Measurements from ENCODE around the gene MTHFS.
A peak's percentile ranks its signal among the peaks of the same experiment; 100 is the strongest.

Gene MTHFS

DNA sequence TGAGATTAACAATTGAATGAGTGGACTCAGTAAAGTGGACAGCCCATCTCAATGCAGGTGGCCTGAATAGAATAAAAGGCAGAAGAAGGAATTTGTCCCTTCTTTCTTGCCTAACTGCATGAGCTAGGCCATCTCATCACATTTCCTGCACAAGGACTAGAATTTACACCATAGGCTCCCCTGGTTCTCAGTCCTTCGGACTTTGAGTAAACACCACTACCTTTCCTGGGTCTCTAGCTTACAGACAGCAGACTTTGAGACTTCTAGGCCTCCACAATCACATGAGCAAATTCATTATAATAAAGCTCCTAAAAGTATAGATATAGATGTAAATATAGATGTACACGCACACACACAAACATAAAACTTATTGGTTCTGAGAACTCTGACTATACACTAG lies 28.3 kb downstream of the MTHFS start:
- no peak for DNase-seq

DNA sequence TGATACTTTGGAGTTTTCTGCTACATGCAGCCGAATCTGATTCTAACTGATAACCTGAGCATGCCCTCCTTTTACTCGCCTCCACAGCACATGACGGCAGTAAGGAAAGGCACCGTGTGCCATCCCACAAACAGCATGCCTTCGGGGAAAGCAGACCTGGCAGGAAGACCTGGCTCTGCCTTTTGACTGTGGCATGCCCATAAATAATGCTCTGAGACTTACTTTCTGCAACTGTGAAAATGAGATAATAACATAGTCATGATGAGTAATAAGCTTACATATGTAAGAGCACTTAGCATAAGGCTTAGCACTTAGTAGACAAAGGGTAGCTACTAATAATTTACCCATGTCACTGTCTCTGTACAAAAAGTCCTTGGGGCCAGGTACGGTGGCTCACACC lies 32.9 kb downstream of the MTHFS start:
- no peak for DNase-seq

DNA sequence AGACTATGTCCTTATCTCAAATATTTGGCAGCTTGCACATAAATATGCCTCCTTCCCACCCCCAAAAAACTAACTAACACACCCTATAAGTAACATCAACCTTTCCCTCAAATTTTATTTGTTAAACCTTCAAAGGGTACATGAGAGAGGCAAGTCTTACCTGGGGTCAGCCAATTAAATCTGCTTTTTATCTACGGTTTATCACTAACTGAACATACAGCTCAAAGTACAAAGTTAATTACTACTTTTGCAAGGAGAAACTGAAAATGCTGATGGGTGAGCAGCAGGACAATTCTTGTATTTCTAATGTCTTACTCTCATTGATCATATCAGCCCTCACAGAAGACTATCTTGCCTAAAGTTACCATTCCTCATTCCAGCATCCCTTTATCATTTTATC lies 34.6 kb downstream of the MTHFS start:
- no peak for DNase-seq

DNA sequence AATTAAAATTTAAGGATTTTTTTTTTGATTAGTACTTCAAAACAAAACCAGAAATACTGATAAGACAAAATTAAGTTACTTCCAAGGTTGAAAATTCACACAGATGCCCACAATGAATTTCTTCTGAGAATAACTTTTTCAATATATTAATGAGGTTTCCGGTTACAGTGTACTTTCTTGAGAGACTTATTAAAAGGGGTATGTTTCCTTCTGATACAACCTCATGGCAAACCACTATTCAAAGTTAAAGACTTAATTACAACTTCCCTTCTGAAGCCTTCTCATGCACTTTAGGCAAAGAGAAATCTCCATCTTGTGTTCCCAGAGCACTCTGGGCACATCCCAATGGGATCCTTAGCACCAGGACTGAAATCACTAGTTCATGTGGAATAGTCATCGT lies 36.2 kb downstream of the MTHFS start:
- DNase-seq, result no peak

DNA sequence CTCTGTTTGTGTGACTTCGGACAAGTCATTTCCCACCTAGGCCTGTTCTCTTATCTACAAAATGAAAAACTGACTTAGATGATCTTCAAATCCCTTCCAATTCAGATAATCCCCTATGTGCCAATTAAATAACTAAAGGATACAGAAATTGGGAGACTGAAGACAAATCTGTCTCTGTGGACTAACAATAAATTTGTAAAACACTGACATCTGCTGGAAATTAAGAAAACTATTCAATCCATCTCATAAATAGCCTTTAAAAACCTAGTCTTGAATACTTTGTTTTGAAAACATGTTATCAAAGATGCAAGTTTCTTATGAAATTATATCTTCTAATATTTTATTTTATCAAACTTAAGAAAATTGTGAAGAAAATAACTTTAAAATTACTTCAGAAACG lies 38.3 kb downstream of the MTHFS start:
- no peak for DNase-seq

DNA sequence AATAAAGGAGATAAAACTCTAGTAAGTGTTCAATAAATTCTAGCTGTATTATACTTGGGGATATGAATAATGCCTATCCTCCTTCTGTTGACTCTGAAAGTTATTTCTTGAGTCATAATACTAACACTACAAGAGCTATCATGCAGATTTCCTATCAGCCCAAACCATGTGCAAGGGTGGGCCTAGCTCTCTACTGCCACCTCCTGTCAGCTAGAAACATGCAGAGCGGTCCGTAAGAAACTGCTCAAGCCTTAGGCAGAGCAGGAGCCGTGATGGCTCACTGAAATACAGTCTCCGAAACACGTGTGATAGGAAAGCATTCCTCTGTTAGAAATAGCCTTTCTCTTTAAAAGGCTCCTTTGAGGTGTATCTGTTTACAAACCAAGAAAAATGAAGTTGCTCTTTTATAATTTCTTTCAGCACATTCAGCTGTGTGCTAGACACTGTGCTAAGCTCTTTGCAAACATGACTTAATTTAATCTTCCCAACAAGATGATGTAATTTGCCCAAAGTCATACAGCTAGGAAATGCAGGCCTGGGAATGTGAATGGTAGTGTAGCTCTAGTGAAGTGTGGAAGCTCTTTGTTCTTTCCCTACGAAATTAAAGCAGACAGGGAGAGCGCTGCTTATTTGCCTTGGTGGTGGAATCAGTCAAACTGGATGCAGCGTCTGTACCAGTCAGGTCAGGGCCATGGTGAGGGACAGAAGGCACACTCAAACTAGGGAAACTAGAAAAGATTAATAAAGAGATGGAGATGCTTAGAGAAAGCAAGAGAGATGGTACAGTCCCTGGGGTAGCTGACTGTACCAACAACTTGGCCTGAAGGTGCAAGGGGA lies 43.1 kb downstream of the MTHFS start:
- peak; percentile 61 for DNase-seq

DNA sequence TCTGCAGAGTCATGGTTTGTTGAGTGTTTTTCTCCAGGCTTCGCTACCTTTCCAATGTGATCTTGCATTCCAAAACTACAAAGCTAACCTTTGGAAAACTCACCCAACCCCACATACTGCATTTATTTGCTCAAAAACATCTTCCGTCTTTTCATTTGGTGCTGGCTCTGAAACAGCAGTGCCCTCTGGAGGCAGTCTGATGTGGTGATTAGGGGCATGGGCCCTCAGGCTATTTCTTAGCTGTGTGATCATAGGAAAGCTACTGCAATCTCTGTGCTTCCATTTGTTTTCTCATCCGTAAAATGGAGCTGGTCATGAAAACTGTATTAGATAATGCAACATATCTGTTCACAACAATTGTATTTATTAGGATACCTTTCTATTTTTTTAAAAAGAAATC lies 47.0 kb downstream of the MTHFS start:
- DNase-seq, result peak; percentile 4

DNA sequence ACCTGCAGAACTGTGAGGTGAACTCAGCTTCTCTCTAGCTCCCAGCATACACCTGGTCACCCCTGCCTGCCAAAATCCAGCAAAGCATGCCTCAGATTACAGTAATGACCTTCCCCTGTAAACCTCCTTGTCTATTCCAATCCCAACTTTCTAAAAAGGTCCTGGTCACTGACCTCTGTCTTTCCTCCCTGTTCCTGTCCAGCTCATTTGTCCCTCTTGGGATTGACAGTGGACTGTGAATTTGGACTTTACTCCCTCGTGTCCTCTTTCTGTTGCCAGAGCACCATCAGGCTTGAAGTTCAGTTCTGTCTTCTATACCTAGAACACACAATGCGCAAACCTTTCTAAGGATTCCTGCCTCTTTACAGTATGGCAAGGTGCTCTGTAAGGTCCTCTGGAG lies 50.3 kb downstream of the MTHFS start:
- DNase-seq, result no peak

DNA sequence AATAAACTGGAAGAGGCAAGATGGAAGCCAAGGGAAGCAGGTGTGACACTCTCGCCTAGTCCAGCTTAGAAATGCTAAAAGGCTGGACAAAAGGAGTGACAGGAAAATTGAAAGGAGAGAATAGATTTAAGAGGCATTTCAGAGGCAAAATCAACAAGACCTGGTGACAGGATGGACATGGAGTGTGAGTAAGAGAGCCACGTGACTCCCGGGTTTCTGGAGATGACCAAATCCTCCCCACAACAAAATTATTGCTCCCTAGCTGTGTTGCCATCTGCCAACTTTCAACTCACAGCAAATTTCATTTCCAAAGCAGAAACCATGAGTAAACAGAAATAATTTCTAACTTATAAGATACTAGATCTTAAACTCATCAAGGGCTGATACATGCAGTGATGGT lies 52.6 kb downstream of the MTHFS start:
- DNase-seq, result no peak

DNA sequence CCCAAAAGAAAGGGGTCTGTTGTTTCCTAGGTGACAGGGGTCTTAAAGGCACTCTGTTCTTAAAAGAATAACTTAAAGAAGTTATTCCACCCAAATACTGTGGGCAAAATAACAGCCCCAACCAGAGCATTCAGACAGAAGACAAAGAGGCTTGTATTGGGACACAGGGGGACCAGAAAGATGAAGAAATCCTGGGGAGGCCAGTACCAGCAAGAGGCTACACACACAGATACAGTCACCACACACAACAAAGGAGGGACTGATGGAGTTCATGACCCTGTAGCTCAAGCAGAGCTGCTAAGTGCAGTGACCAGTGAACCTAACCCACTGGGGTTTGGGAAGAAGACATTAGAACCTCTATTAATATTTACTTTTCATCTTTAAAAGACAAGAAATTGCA lies 59.0 kb downstream of the MTHFS start:
- no peak for DNase-seq

DNA sequence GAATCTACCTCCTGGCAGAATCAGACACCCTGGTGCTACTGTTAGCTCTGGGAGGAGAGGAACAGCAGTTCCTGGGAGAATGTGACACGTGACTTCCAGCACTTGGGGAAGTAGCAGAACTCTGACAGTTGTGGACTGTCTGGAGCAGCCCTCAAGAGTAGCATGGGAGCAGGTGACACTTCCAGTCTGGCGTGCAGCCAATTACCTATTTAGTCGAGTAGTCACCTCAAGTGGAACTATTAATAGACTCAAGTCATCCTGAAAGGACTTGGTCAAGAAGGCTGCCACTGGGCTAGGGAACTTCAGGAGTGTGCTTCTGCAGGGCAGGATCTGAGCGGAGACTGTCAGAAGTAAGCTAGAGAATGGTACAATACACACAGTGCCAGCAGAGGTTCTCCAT lies 62.3 kb downstream of the MTHFS start:
- DNase-seq, result no peak

DNA sequence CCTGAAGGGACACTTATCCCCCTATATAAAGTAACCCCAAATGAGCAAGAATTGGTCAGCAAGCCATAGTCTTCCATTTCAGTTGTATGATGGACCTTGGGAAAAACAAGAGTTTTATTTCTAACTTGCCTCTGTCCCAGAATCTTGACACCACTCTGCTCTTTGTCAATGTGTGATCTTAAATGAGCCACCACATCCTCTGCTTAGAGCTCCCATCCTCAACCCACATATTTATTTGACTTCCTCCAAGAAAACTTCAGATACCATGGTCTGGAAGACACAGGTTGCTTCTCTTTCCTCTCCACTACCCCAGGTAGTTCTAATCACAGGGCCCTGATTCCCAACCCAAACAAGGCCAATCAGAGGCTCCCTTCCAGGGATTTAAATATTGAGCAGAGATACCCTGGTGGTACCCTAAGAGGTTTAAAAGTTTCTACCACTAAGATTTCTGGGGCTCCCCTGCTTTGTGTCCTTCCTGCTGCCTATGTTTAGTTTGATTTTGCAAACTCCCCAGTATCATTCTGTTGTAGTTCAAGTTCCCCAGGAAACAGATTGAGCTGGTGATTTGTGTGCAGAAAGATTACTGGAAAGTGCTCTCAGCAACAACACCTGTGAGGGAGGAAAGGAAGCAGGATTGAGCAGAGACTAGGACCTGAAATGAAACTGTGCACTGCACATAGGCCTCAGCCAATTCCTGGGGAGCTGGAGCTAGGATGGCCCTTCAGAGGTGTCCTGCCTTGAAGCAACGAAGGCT lies 64.3 kb downstream of the MTHFS start:
- no peak for DNase-seq

DNA sequence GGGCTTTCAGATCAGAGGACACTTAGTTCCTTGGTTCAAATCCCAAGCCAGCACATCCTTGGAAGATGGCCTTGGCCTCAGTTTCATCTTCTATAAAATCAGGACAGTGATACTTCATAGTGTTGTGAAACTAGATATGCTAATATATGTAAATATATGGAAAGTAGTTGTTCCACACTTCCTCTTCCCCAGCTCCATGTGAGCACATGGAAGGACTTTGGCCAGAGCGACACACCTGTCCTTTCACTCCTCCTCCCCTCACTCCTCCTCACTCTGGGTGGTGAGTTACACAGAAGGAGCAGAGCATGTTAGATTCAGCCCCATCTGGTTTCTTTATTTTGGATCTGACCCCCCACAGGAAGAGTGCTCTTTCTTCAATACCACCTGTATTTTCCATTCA lies 65.2 kb downstream of the MTHFS start:
- no peak for DNase-seq

DNA sequence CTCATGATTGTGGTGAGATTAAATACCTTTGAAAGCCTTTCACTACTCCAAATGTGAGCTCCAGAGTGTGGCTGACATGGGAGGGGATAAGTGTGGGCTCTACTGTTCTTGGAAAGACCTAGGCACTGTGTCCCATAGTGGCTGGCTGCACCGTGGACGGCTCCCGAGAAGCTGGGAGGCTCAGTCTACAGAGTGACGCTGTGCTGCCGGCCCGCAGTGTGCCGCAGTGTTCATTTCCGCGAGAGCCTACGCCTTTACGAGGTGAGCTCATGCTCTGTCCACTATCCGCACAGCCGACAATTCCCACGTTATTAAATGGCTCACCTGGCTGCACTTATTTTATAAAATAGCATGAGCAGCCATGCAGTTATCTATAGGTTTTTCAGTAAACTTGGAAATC lies 66.9 kb downstream of the MTHFS start:
- DNase-seq, result no peak

DNA sequence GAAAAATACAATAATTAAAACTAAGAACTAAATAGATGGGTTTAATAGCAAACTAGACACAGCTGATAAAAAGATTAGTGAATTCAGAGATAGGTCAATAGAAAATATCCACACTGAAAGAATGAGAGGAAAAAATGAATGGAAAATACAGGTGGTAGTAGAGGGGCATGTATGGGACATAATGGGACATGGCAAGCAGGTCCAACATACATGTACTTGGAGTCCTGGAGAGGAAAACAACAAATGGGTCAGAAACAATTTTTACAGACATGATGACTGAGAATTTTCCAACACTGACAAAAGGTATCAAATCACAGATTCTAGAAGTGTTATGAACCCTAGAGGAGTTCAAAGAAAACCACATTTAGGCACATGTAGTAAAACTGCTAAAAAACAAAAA lies 68.4 kb downstream of the MTHFS start:
- no peak for DNase-seq

DNA sequence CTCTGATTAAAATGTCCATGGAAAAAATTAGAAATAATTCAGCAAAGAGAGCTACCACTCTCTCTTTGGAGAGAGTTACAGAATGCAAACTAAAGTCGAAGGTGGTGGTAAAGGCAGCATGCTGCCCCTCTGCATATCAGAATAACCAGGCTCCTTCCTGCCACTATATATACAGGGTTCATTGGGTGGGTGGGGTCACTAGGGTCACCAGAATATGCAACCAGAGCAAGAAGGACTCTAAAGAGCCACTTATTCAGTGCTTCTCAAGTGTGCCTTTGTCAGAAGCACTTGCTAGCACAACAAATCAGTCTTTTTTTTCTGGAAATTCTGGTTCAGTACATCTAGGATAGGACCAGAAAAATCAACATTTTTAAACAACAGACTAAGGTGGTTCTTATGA lies 70.0 kb downstream of the MTHFS start:
- no peak for DNase-seq

DNA sequence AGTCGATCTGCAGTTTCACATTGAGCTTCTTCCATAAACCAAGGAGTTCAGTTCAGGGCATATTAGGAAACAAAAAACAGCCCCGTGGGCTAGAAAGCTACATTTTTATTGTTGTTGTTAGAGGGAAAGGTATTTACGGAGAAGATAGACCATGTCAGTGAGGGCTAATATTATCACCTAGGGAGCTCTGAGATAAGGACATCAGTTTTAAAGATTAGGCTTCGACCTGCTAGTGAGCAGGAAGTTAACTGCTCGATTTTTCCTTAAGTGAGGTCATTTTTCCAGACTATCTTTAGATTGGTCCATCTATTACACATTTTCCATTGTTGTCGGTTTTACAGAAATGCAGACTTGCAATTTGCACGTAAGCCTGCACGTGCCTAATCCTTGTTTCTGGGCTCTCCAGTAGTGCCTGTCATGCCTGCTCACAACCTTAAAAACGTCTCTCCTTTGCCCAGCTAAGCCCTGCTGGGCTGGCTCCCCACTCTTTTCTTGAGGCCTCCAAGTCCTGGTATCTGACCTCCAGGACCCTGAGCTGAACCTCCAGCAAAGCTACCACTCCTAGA lies 72.6 kb downstream of the MTHFS start:
- no peak for DNase-seq

DNA sequence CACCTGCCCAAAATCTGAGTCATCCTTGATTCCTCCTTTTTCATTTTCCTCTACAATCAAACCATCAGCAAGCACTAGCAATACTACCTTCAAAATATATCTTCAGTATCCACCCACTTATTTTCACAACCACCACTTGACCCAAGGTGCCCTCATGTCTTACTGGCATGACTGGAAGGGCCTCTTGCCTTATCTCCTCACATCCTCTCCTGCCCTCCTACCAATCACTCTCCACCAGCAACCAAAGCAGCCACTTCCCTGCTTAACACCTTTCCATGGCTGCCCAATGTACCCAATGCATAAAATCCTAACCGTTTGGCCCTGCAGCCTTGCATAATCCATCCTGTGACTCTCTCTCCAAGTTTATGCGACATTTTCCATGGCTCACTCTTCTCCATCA lies 76.0 kb downstream of the MTHFS start:
- no peak for DNase-seq

DNA sequence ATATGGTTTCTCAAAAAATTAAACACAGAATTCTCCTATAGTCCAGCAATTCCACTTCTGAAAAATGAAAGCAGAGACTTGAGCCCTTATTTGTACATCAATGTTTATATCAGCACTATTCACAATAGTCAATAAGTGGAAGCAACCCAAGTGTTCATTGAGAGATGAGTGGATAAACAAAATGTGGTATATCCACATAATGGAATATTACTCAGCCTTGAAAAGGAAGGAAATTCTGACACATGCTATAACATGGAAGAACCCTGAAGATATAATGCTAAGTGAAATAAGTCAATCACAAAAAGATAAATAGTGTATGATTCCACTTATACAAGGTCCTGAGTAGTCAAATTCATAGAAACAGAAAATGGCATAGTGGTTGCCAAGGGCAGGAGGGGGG lies 76.6 kb downstream of the MTHFS start:
- no peak for DNase-seq

DNA sequence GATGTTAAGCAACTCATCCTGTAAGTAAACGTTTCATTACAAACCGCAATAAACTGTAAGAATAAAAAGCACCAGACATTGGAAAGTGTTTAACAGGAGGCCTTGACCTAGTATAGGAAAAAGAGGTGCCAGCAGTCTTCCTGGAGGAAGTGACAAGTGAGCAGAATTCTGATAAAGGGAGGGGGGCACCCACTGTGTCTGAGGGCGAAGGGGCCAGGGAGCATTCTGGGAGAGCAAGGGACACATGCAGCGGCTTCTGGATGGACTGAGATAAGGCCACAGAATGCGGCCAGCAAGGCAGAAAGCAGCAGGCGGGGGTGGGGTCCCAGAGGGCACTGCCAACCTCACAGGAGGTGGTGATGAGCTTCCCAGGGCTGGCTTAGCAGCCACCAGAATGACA lies 80.2 kb downstream of the MTHFS start:
- DNase-seq, result no peak

DNA sequence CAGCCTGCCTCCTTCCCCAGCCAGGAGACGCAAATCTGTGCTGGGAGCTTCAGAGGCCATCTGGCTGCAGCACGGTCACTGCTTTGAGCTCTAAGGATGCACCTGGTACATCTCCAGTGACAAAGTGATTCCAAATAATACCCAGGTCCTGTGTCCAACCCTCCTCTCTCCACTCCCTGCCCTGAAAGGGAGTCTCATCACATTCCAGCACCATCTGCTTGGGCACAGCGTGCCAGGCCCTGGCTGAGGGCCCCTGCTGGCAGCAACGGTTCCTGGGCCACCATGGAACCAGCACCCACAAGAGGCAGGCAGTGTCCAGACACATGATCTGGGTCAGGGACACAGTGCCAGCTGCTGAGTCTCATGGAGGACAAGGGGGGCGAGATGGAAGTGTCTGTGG lies 81.3 kb downstream of the MTHFS start:
- no peak for DNase-seq

DNA sequence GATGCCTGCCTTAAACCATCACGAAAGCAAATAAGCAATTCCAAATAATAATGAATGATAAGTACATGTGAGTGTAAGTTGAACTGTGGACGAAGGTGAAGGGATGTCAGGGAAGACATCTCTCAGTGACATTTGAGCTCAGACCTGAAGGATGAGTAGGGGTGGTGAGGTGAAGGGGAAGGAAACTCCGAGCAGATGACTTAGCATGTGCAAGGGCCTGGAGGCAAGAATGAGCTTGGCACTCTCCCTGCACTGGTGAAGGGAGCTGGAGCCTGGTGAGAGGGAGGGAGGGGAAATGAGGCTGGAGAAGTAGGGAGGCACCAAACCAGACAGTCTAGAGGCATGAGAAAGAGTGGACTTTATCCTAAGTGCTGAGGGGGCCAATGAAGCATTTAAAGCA lies 84.3 kb downstream of the MTHFS start:
- no peak for DNase-seq

DNA sequence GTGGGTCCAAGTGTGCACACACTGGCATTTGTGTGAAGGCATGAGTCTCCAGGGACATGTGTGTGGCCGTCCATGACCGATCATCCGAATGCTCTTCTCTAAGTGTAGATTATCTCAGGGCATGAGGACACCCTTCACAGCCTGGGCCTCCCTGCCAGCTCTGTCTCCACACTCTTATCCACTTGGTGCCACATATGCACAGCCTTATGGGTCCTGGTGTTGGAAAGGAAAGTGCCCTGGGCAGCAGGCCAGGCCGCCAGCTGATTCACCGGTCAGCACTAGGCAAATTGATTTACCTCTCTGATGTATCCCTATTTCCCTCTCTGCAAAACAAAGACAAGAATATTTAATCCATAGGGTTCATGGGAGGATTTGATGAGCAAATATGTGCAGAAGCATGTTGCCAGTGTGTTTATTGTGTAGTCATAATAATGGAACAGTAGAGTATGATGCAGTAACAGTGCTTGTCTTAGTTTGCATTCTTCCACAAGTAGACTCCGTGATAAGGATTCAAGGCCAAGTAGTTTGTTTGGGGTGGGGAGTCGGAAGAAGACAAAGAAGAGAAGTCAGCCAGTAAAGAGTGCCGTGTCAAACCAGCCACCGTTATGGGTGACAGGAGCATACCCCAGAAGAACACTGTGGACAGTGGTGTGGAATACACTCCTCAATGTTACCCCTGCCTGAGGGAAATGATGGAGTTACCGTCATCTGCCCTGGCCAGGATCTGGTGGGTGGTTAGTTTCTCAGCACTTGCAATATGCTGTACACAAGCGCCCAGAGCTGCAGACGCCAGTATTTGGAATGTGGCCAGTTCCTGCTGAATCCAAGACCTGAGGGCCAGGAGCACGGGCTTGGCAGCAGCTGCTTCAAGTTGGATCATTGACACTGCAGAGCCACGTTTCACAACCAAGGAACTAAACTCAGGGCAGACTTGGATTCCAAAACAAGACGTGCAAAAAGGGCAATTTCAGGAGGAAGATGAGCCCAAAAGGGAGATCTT lies 85.1 kb downstream of the MTHFS start:
- no peak for DNase-seq

Measured in stimulated activated CD4-positive, alpha-beta T cell treated with anti-CD3 and anti-CD28 coated beads, Interleukin-12 subunit alpha, Interleukin-12 subunit beta, amount 100 ng/mL, for 4 hours (primary cell).